Progenitor cell of endocrine pancreas (in vitro differentiated cells): ENCODE measurements around the gene STAG1. TPM values are rescaled to one million over a fixed set of nuclear protein-coding genes. Genes with fewer than 3 reads are reported as not detected.
A peak's percentile ranks its signal among the peaks of the same experiment; 100 is the strongest.

Experiments used
- DNase-seq: peaks from one replicate; pipeline ENCODE4 v3.0.0; 2021; ENCODE audit warnings: low spot score; ENCODE audit not compliant: unreplicated experiment
- H3K27ac Mint-ChIP-seq: 2 replicates; pipeline ENCODE4 v1.8.0; 2021; ENCODE audit warnings: mild to moderate bottlenecking, moderate library complexity, mixed read lengths
- H3K27me3 Mint-ChIP-seq: 2 replicates; pipeline ENCODE4 v1.8.0; 2021; ENCODE audit warnings: mixed read lengths
- H3K36me3 Mint-ChIP-seq: 2 replicates; pipeline ENCODE4 v1.8.0; 2022; ENCODE audit warnings: mixed read lengths; ENCODE audit not compliant: insufficient read depth
- H3K4me1 Mint-ChIP-seq: 2 replicates; pipeline ENCODE4 v1.8.0; 2021; ENCODE audit warnings: low read depth, mixed read lengths
- H3K4me3 Mint-ChIP-seq: 2 replicates; pipeline ENCODE4 v1.8.0; 2021; ENCODE audit warnings: low read depth, mild to moderate bottlenecking, moderate library complexity, mixed read lengths
- H3K9me3 Mint-ChIP-seq: 2 replicates; pipeline ENCODE4 v1.8.0; 2021; ENCODE audit warnings: low read depth, mixed read lengths
- CTCF ChIP-seq: fragments of 200-600 bp; sonication (generic); IDR thresholded peaks from one replicate; pipeline ENCODE4 v1.5.0; 2021; ENCODE audit warnings: antibody characterized with exemption, mild to moderate bottlenecking; ENCODE audit not compliant: unreplicated experiment
- total RNA-seq: library from RNA; stranded (reverse); gene quantifications from 2 replicates; pipeline ENCODE4 v1.2.1, GENCODE V29; 2021

STAG1 gene
- total RNA-seq, 1 donor from 2014 or later: 46.4 TPM

GRCh38 chr3:136637176-136637575, 115.0 kb downstream of the STAG1 start:
- Mint-ChIP-seq H3K27me3 (no peaks in the 10 kb centered on the region), H3K27ac (peak overlapping the region; percentile 42), H3K4me3 (no peak overlapping the region), H3K36me3 (peaks cover 7% of the 10 kb centered on the region), H3K4me1 (peaks cover 17% of the 10 kb centered on the region), H3K9me3 (peaks cover 12% of the 10 kb centered on the region)
- TF ChIP-seq CTCF: no peak
- DNase-seq: no peak

- peaks cover 26% of the 10 kb centered on the region for H3K4me1 Mint-ChIP-seq
- no peak for TF ChIP-seq CTCF
- peaks cover 12% of the 10 kb centered on the region for H3K9me3 Mint-ChIP-seq
- peaks cover 7% of the 10 kb centered on the region for H3K36me3 Mint-ChIP-seq
- no peak overlapping the region for H3K27ac Mint-ChIP-seq
- H3K4me3 Mint-ChIP-seq: no peak overlapping the region
- H3K27me3 Mint-ChIP-seq: no peaks in the 10 kb centered on the region
- DNase-seq: no peak
These were observed 117.4 kb downstream of the STAG1 start for GRCh38 chr3:136634821-136635220.

GRCh38 chr3:136632625-136633081, 119.5 kb downstream of the STAG1 start:
- peak overlapping the region; percentile 19 for H3K27ac Mint-ChIP-seq

GRCh38 chr3:136631424-136631823, 120.8 kb downstream of the STAG1 start:
- Mint-ChIP-seq H3K27me3 (no peaks in the 10 kb centered on the region), H3K36me3 (peaks cover 14% of the 10 kb centered on the region), H3K27ac (no peak overlapping the region), H3K4me1 (peaks cover 28% of the 10 kb centered on the region), H3K9me3 (peaks cover 9% of the 10 kb centered on the region), H3K4me3 (no peak overlapping the region)
- TF ChIP-seq CTCF: no peak
- no peak for DNase-seq

More at GRCh38 chr3:136632625-136633081, 119.5 kb downstream of the STAG1 start:
- DNase-seq: no peak
- H3K4me1 Mint-ChIP-seq: peaks cover 28% of the 10 kb centered on the region
- no peak for TF ChIP-seq CTCF
- H3K4me3 Mint-ChIP-seq: no peak overlapping the region
- no peaks in the 10 kb centered on the region for H3K27me3 Mint-ChIP-seq
- H3K36me3 Mint-ChIP-seq: peaks cover 15% of the 10 kb centered on the region
- peaks cover 12% of the 10 kb centered on the region for H3K9me3 Mint-ChIP-seq

DNA sequence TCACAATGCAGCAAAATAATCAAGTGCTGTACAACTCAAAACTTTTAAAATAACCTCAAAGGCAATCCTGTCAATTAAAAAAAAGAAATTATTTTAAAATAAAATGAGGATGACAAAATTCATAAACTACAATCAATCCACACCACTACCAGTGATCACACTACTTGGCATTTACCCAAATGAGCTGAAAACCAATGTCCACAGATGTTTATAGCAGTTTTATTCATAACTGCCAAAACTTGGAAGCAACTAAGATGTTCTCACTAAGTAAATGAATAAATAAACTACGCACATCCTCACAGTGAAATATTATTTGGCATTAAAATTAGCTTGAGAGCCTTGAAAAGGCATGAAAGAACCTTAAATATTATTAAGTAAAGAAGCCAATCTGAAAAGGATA, 121.3 kb downstream of the STAG1 start:
- DNase-seq: no peak
- Mint-ChIP-seq H3K9me3 (peaks cover 9% of the 10 kb centered on the region), H3K4me3 (no peak overlapping the region), H3K27ac (no peak overlapping the region), H3K36me3 (peaks cover 14% of the 10 kb centered on the region), H3K4me1 (peaks cover 32% of the 10 kb centered on the region), H3K27me3 (no peaks in the 10 kb centered on the region)
- TF ChIP-seq CTCF: no peak
